Spleen (tissue), 11 donors: Measurements from ENCODE around the gene ST3GAL3. TPM values are rescaled to one million over a fixed set of nuclear protein-coding genes. Genes with fewer than 3 reads are reported as not detected.
A peak's percentile ranks its signal among the peaks of the same experiment; 100 is the strongest.

Experiments
- DNase-seq: peaks from one replicate; pipeline ENCODE4 v3.0.0-alpha.2; 2020
- H3K27ac ChIP-seq, 8 donors: fragments of 200-600 bp; sonication (generic) in 7 of 8; 1 replicate in 4 of 8; 2 replicates in 4 of 8; pipeline versions ENCODE4 v1.5.0 to v1.8.0; 2016 to 2021; ENCODE audit warnings: inconsistent platforms in 4 of 8, mild to moderate bottlenecking in 4 of 8, moderate library complexity in 1 of 8
- H3K27me3 ChIP-seq, 7 donors: fragments of 200-600 bp; sonication (generic) in 6 of 7; replicated peaks in 1 of 7; 1 replicate in 4 of 7; 2 replicates in 3 of 7; pipeline versions ENCODE4 v1.5.0 to v1.8.0; 2016 to 2021; ENCODE audit warnings: inconsistent platforms in 3 of 7, mild to moderate bottlenecking in 1 of 7
- H3K36me3 ChIP-seq, 6 donors: fragments of 200-600 bp; sonication (generic) in 5 of 6; 1 replicate in 4 of 6; 2 replicates in 2 of 6; pipeline versions ENCODE4 v1.5.0 to v1.8.0; 2016 to 2021; ENCODE audit warnings: inconsistent platforms in 2 of 6
- H3K4me1 ChIP-seq, 6 donors: fragments of 200-600 bp; sonication (generic) in 5 of 6; 1 replicate in 3 of 6; 2 replicates in 3 of 6; pipeline versions ENCODE4 v1.5.0 to v1.8.0; 2016 to 2021; ENCODE audit warnings: inconsistent platforms in 3 of 6
- H3K4me3 ChIP-seq, 8 donors: fragments of 200-600 bp; sonication (generic) in 7 of 8; 1 replicate in 4 of 8; 2 replicates in 4 of 8; pipeline versions ENCODE4 v1.5.0 to v1.8.0; 2016 to 2021; ENCODE audit warnings: inconsistent platforms in 4 of 8, mild to moderate bottlenecking in 4 of 8, moderate library complexity in 2 of 8
- H3K9me3 ChIP-seq, 8 donors: fragments of 200-600 bp; sonication (generic) in 7 of 8; 1 replicate in 4 of 8; 2 replicates in 4 of 8; pipeline versions ENCODE4 v1.5.0 to v1.8.0; 2016 to 2021; ENCODE audit warnings: inconsistent platforms in 4 of 8
- CTCF ChIP-seq, 11 experiments: fragments of 200-600 bp in 7 of 11; fragments of 450-650 bp in 4 of 11; sonication (generic) in 4 of 11; IDR thresholded peaks in 8 of 11; conservative IDR thresholded peaks in 3 of 11; 1 replicate in 7 of 11; 2 replicates in 4 of 11; pipeline versions ENCODE4 v1.4.0 to v1.8.0; 2016 to 2021; ENCODE audit warnings: antibody characterized with exemption in 11 of 11, inconsistent platforms in 4 of 11, mild to moderate bottlenecking in 1 of 11
- POLR2A ChIP-seq, 3 donors: fragments of 450-650 bp; IDR thresholded peaks; one replicate each; pipeline ENCODE4 v1.5.1; 2017; ENCODE audit warnings: antibody characterized with exemption in 3 of 3, mild to moderate bottlenecking in 1 of 3
- POLR2AphosphoS5 ChIP-seq, 3 donors: sonication (generic); formaldehyde crosslinking; IDR thresholded peaks; one replicate each; pipeline ENCODE4 v1.5.1; 2017; ENCODE audit warnings: antibody characterized with exemption in 3 of 3
- WGBS, 5 donors: extraction: QIAGEN DNeasy Blood & Tissue Kit in 3 of 5; methylation state at CpG; one replicate each; pipeline versions ENCODE4 v1.1.5 to v1.1.7; 2013 to 2018; 5-methylcytosine and 5-hydroxymethylcytosine counted together
- intact Hi-C: fragments of 100-400 bp; cut with DNase I; formaldehyde crosslinking; loops from one replicate; pipeline ENCODE4 v1.15.0; 2023; ENCODE audit warnings: low total_unique reads
- polyA plus RNA-seq, 3 donors: library from polyadenylated mRNA; stranded (reverse); fragments of 200-250 nt; gene quantifications; one replicate each; pipeline ENCODE4 v1.2.1, GENCODE V29; 2013
- total RNA-seq, 7 donors: library from RNA; depleted of rRNA in 3 of 7; stranded (reverse); fragments of >200 nt in 3 of 7; fragmentation: NEBNext Ultra II Directional in 4 of 7; extraction: Animal tissue kit (Norgen Biotek cat#: 25700) in 4 of 7; gene quantifications; one replicate each; pipeline versions ENCODE4 v1.1.0 to v1.2.1, GENCODE V29; 2016 to 2021
- donor health status: healthy with polysubstance abuse.
- donor health status: DM: no; HTN: no; CAD: no; lungs with moderate emphysema.
- donor health status: DM: no; HTN: no; CAD: no.
- donor health status: Bipolar disorder and iron deficiency.
- donor health status: healthy.
- donor health status: DM: no; HTN: no; CAD: no.
- donor health status: DM: yes; HTN: yes; CAD: no.

Gene ST3GAL3
- total and polyA plus RNA-seq, 10 donors, result 6.4 to 34.3 (median 21.0) TPM

DNA sequence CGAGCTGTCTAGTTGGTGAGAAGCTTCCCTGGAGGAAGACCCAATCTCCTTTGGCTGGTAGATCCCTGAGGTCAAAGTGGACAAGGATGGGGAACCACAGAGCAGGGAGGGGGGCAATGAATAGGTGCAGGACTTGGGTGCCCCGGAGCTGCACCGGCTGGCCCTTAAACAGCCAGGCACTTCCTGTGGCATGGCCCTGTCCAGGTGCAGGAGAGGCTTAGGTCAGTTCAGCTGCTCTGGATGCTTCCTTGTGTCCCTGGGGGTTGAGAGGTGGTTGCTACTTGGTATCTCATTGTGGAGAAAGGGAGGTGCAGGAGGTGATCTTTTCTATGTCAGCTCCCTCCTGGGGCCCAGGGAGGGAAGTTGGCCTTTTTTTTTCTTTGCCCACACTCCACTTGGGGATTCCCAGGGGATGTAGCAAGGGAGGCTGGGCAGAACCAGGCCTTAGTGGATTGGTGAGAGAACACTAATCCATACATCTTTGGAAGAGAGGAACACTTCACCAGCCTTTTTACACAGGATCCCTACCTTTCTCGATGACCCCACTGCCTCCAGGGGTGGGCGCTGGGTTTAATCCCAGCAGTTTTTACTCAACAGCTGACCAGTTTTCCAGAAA, 1.2 kb upstream of the ST3GAL3 start:
- Histone ChIP-seq H3K36me3 (peaks cover 0 to 56% (median 37%) of the 10 kb centered on the region in 6 donors), H3K4me3 (peak overlapping the region in 3 of 8 donors; percentile 95 to 100 (median 99)), H3K9me3 (no peaks in the 10 kb centered on the region), H3K27me3 (no peaks in the 10 kb centered on the region), H3K27ac (peak overlapping the region in 2 of 8 donors; percentile 3 to 89), H3K4me1 (peaks cover 6 to 50% (median 35%) of the 10 kb centered on the region in 6 donors)
- no peak for DNase-seq
- intact Hi-C loops, result no loop called here
- 57 to 70% (median 66%) methylated on average over 5 of the region's 5 CpGs for WGBS, 5 donors
- TF ChIP-seq POLR2AphosphoS5 (IDR thresholded peaks at IDR 0.05) (peak in 2 of 3 donors; percentile 26 to 35), POLR2A (IDR thresholded peaks at IDR 0.05) (no peak)

- intact Hi-C loops, result no loop called here
- H3K4me3 ChIP-seq, result peak overlapping the region; percentile 82 to 100 (median 98)
- WGBS, 5 donors, result 2 to 6% (median 5%) methylated on average over 29 to 30 of the region's 30 CpGs
- no peak for TF ChIP-seq CTCF (IDR thresholded peaks at IDR 0.05 in 8 of 11, conservative IDR thresholded peaks at IDR 0.05 in 3 of 11)
- TF ChIP-seq POLR2AphosphoS5 (IDR thresholded peaks at IDR 0.05), result no peak
- no peak for TF ChIP-seq POLR2A (IDR thresholded peaks at IDR 0.05)
- H3K27me3 ChIP-seq, result no peaks in the 10 kb centered on the region
- peak; percentile 78 for DNase-seq
- peaks cover 0 to 50% (median 31%) of the 10 kb centered on the region in 6 donors for H3K36me3 ChIP-seq
- H3K4me1 ChIP-seq, result peaks cover 6 to 56% (median 38%) of the 10 kb centered on the region in 6 donors
- peak overlapping the region in 6 of 8 donors; percentile 24 to 90 (median 87) for H3K27ac ChIP-seq
- H3K9me3 ChIP-seq, result no peaks in the 10 kb centered on the region
Measured at GRCh38 chr1:43706598-43707189, 642 bp upstream of the ST3GAL3 start.

- DNase-seq, result no peak
- Histone ChIP-seq H3K27me3 (no peaks in the 10 kb centered on the region), H3K36me3 (peaks cover 0 to 37% (median 19%) of the 10 kb centered on the region in 6 donors), H3K4me3 (peak overlapping the region; percentile 82 to 100 (median 98)), H3K9me3 (no peaks in the 10 kb centered on the region), H3K27ac (peak overlapping the region; percentile 61 to 90 (median 82)), H3K4me1 (peaks cover 6 to 61% (median 41%) of the 10 kb centered on the region in 6 donors)
- 1% methylated on average over 12 to 15 of the region's 15 CpGs for WGBS, 5 donors
- TF ChIP-seq CTCF (IDR thresholded peaks at IDR 0.05 in 8 of 11, conservative IDR thresholded peaks at IDR 0.05 in 3 of 11) (no peak), POLR2AphosphoS5 (IDR thresholded peaks at IDR 0.05) (no peak), POLR2A (IDR thresholded peaks at IDR 0.05) (no peak)
- intact Hi-C loops, result no loop called here
Measured at GRCh38 chr1:43708002-43708410, 670 bp downstream of the ST3GAL3 start.

GRCh38 chr1:43711049-43711448, 3.7 kb downstream of the ST3GAL3 start:
- intact Hi-C loops, result no loop called here
- Histone ChIP-seq H3K4me1 (peaks cover 5 to 56% (median 37%) of the 10 kb centered on the region in 6 donors), H3K4me3 (no peak overlapping the region), H3K9me3 (no peaks in the 10 kb centered on the region), H3K27ac (peak overlapping the region in 4 of 8 donors; percentile 11 to 49 (median 40)), H3K36me3 (peaks cover 0 to 11% (median 0%) of the 10 kb centered on the region in 6 donors), H3K27me3 (no peaks in the 10 kb centered on the region)
- TF ChIP-seq POLR2AphosphoS5 (IDR thresholded peaks at IDR 0.05) (no peak), CTCF (IDR thresholded peaks at IDR 0.05 in 8 of 11, conservative IDR thresholded peaks at IDR 0.05 in 3 of 11) (no peak), POLR2A (IDR thresholded peaks at IDR 0.05) (no peak)
- WGBS, 5 donors, result 51 to 73% (median 58%) methylated on average over 2 of the region's 2 CpGs
- no peak for DNase-seq
